HepG2 (cell line): ENCODE results near the gene SLC25A47. TPM values are rescaled to one million over a fixed set of nuclear protein-coding genes. Genes with fewer than 3 reads are reported as not detected.

Source experiments
- ATAC-seq: fragments of 200-7000 bp; cut with Tn5 transposase; 3 replicates; pipeline ENCODE4 v1.9.1; 2020; ENCODE audit warnings: mild to moderate bottlenecking, moderate library complexity
- BruUV-seq: library from RNA; stranded (reverse); fragments of 400-500 nt; replicated peaks from 2 replicates; lab custom pipeline; 2021; lab: Mats Ljungman, UMichigan
- CTCF ChIA-PET: fragments of 300-600 bp; formaldehyde crosslinking; extraction: SDS; loops from one replicate; lab custom pipeline; 2021; ENCODE audit warnings: low total read pairs, inconsistent platforms, low intra/inter-chr PET ratio; lab: Yijun Ruan, JAX
- POLR2A ChIA-PET: fragments of 350-600 bp; sonication (Branson Sonifier 250); formaldehyde crosslinking; loops from one replicate; lab custom pipeline; 2020; ENCODE audit warnings: antibody characterized with exemption, inconsistent platforms; lab: Yijun Ruan, JAX
- DNase-seq: peaks from one replicate; pipeline ENCODE4 v3.0.0-alpha.2; 2015; ENCODE audit warnings: low spot score
- FAIRE-seq: peaks from 3 replicates; lab custom pipeline; 2011; peaks lifted over from hg19 to GRCh38; lab: Jason Lieb, UNC
- H2AFZ ChIP-seq: one replicate; pipeline ENCODE4 v1.6.1; 2011; ENCODE audit warnings: low read length, inconsistent platforms
- H3K27ac ChIP-seq: fragments of 300-600 bp; 3 replicates; pipeline ENCODE4 v1.8.0; 2011; ENCODE audit warnings: mixed run types, mild to moderate bottlenecking, mixed read lengths, low read length, inconsistent platforms; ENCODE audit not compliant: insufficient read depth; ENCODE audit errors: extremely low read length
- H3K27me3 ChIP-seq, 2 experiments: fragments of 200-600 bp in 1 of 2; 2 replicates in 1 of 2; 3 replicates in 1 of 2; pipeline versions ENCODE4 v1.6.0 to v1.8.0; 2011; ENCODE audit warnings: low read length in 2 of 2, mild to moderate bottlenecking in 2 of 2, moderate library complexity in 2 of 2, inconsistent platforms in 1 of 2; ENCODE audit not compliant: insufficient read depth in 2 of 2, control insufficient read depth in 1 of 2
- H3K36me3 ChIP-seq, 2 experiments: fragments of 200-600 bp in 1 of 2; replicated peaks in 1 of 2; 2 replicates in 1 of 2; 3 replicates in 1 of 2; pipeline versions ENCODE4 v1.5.1 to v1.8.0; 2011; ENCODE audit warnings: low read length in 2 of 2, inconsistent platforms in 1 of 2; ENCODE audit not compliant: insufficient read depth in 2 of 2, control insufficient read depth in 1 of 2
- H3K4me1 ChIP-seq: 2 replicates; pipeline ENCODE4 v1.5.1; 2012; ENCODE audit warnings: low read length, inconsistent platforms; ENCODE audit not compliant: insufficient read depth
- H3K4me2 ChIP-seq: 2 replicates; pipeline ENCODE4 v1.6.0; 2011; ENCODE audit warnings: low read depth, low read length, inconsistent platforms
- H3K4me3 ChIP-seq, 3 experiments: fragments of 200-600 bp in 1 of 3; sonication (generic), shearing (Covaris generic) in 1 of 3; replicated peaks in 1 of 3; 2 replicates each; pipeline ENCODE4 v1.5.1; 2011 to 2016; ENCODE audit warnings: low read length in 3 of 3, inconsistent platforms in 2 of 3, low read depth in 2 of 3, mild to moderate bottlenecking in 2 of 3, control low read depth in 1 of 3, mixed read lengths in 1 of 3; ENCODE audit not compliant: insufficient read depth in 1 of 3
- H3K79me2 ChIP-seq: one replicate; pipeline ENCODE4 v1.6.1; 2011; ENCODE audit warnings: low read length, inconsistent platforms; ENCODE audit not compliant: insufficient read depth
- H3K9ac ChIP-seq: 2 replicates; pipeline ENCODE4 v1.6.0; 2011; ENCODE audit warnings: mild to moderate bottlenecking, low read depth, low read length, inconsistent platforms; ENCODE audit not compliant: insufficient read depth
- H3K9me3 ChIP-seq: 2 replicates; pipeline ENCODE4 v1.5.1; 2012; ENCODE audit warnings: mild to moderate bottlenecking, low read length
- H4K20me1 ChIP-seq: 2 replicates; pipeline ENCODE4 v1.6.0; 2011; ENCODE audit warnings: inconsistent platforms, mild to moderate bottlenecking, low read length, moderate library complexity; ENCODE audit not compliant: insufficient read depth
- PRDM10 ChIP-seq: sonication (generic); formaldehyde crosslinking; IDR thresholded peaks from 2 replicates; pipeline ENCODE4 v1.4.0; 2020; ENCODE audit warnings: low read depth, missing genetic modification reagents
- RARA ChIP-seq: IDR thresholded peaks from 2 replicates; pipeline ENCODE4 v1.6.1; 2016; ENCODE audit warnings: missing genetic modification reagents, missing compliant biosample characterization
- RXRB ChIP-seq: IDR thresholded peaks from 2 replicates; pipeline ENCODE4 v1.6.1; 2016; ENCODE audit warnings: borderline replicate concordance, missing genetic modification reagents, missing compliant biosample characterization
- SOX13 ChIP-seq, 3 experiments: fragments of 450-650 bp in 1 of 3; sonication (generic) in 1 of 3; formaldehyde crosslinking in 1 of 3; IDR thresholded peaks in 2 of 3; conservative IDR thresholded peaks in 1 of 3; 2 replicates each; pipeline versions ENCODE4 v1.5.0 to v1.6.1; 2016 to 2020; ENCODE audit warnings: antibody characterized with exemption in 1 of 3, mild to moderate bottlenecking in 1 of 3, missing compliant biosample characterization in 1 of 3, missing genetic modification reagents in 1 of 3, moderate library complexity in 1 of 3
- SOX6 ChIP-seq, 2 experiments: fragments of 450-650 bp in 1 of 2; sonication (generic) in 1 of 2; formaldehyde crosslinking in 1 of 2; IDR thresholded peaks; 2 replicates each; pipeline versions ENCODE4 v1.4.0 to v1.6.1; 2017 to 2020; ENCODE audit warnings: antibody characterized with exemption in 1 of 2, mild to moderate bottlenecking in 1 of 2, missing genetic modification reagents in 1 of 2
- ZNF276 ChIP-seq: sonication (generic); formaldehyde crosslinking; IDR thresholded peaks from 2 replicates; pipeline ENCODE4 v1.4.0; 2020; ENCODE audit warnings: mild to moderate bottlenecking, low read depth, missing genetic modification reagents
- WGBS: methylation state at CpG from one replicate; pipeline ENCODE4 v1.1.6; 2017; ENCODE audit warnings: low lambda C conversion rate; 5-methylcytosine and 5-hydroxymethylcytosine counted together
- in situ Hi-C: cut with HindIII; loops from 2 replicates; pipeline ENCODE4 v1.10.0; 2017; ENCODE audit warnings: low pct_unique_long_range_greater_than_20kb; ENCODE audit not compliant: extremely low pct_ligation_motif_present
- intact Hi-C: fragments of 100-400 bp; cut with micrococcal nuclease; formaldehyde crosslinking; loops from one replicate; pipeline ENCODE4 v1.10.0; 2022; ENCODE audit not compliant: unreplicated experiment
- polyA plus RNA-seq, 8 experiments: library from polyadenylated mRNA; depleted of rRNA in 3 of 8; stranded (reverse) in 7 of 8; unstranded in 1 of 8; fragments of >200 nt; fragmentation: Illumina TruSeq in 4 of 8; extraction: Trizol in 4 of 8; gene quantifications; 2 replicates each; pipeline versions ENCODE4 v1.2.1 to v1.2.3, GENCODE V29; 2011 to 2016; ENCODE audit warnings: low read depth in 4 of 8, missing spikeins in 1 of 8, mixed read lengths in 1 of 8; ENCODE audit not compliant: insufficient read depth in 1 of 8
- total RNA-seq, 5 experiments: library from RNA; depleted of rRNA; stranded (reverse); fragments of >200 nt; fragmentation: Illumina TruSeq; extraction: Trizol; gene quantifications; 2 replicates each; pipeline ENCODE4 v1.2.3, GENCODE V29; 2016; ENCODE audit warnings: low read depth in 1 of 5

Gene SLC25A47
- total and polyA plus RNA-seq, 2 of the 13 experiments (the other 11 are each of a cell fraction or from before 2014, with no cell fraction given), result 1.0 to 1.7 TPM

- TF ChIP-seq ZNF276 (CRISPR knock-in tag), result no peak
Measured at GRCh38 chr14:100317912-100318808, 5.0 kb upstream of the SLC25A47 start (continued).

- H3K36me3 ChIP-seq, result no peaks in the 10 kb centered on the region
- H3K4me2 ChIP-seq, result no peak overlapping the region
- no peaks in the 10 kb centered on the region for H4K20me1 ChIP-seq
- no peak overlapping the region for H2AFZ ChIP-seq
- H3K79me2 ChIP-seq, result no peaks in the 10 kb centered on the region
- in situ Hi-C loops (no loop called here), intact Hi-C loops (loop anchor here (5.0 kb wide), 1 partner anchor 57 kb away; the partner anchor contains the start of gene WDR25)
- no TSS peak for BruUV-seq
- no peak overlapping the region for H3K9ac ChIP-seq
- no peak for FAIRE-seq
- peak; percentile 63; the same call in 1 of the 2 replicates for TF ChIP-seq RARA (CRISPR knock-in tag)
- TF ChIP-seq RXRB, result peak; percentile 54; the same call in 1 of the 2 replicates
- TF ChIP-seq SOX6 (IDR thresholded peaks at IDR 0.05), result no peak
- 0 out of 2 replicates have a peak, but pooled peaks have one; percentile 26 for TF ChIP-seq SOX6 (CRISPR knock-in tag; IDR thresholded peaks at IDR 0.05)
- TF ChIP-seq PRDM10, result no peak
- TF ChIP-seq SOX13 (IDR thresholded peaks at IDR 0.05), result no peak
- TF ChIP-seq SOX13 (CRISPR knock-in tag; conservative IDR thresholded peaks at IDR 0.05 in 1 of 2, IDR thresholded peaks at IDR 0.05 in 1 of 2), result 0 out of 4 replicates have a peak, but pooled peaks of 1 of the 2 experiments have one; percentile 13
- no peaks in the 10 kb centered on the region for H3K9me3 ChIP-seq
- H3K27me3 ChIP-seq, result peaks cover 2 to 6% of the 10 kb centered on the region in 2 experiments; a peak in 3 of 5 replicates
- no peak for ATAC-seq
- peaks cover 70% of the 10 kb centered on the region for H3K4me1 ChIP-seq
- ChIA-PET POLR2A (no interaction called here), CTCF (no interaction called here)
- H3K4me3 ChIP-seq, result no peak overlapping the region
- no peak overlapping the region for H3K27ac ChIP-seq
- WGBS, result 62% methylated on average over 12 of the region's 12 CpGs
- DNase-seq, result no peak
Measured at GRCh38 chr14:100320157-100320856, 2.8 kb upstream of the SLC25A47 start.
